A549 (cell line): ENCODE data around the gene ZNF132. TPM values are rescaled to one million over a fixed set of nuclear protein-coding genes. Genes with fewer than 3 reads are reported as not detected.

Experiments
- ATAC-seq, 2 experiments: fragments of 200-7000 bp in 1 of 2; fragments of >200 bp in 1 of 2; cut with Nextera tagmentation in 1 of 2; cut with Tn5 transposase in 1 of 2; 3 replicates each; pipeline versions ENCODE4 v1.8.0 to v1.9.1; 2018 to 2020; ENCODE audit warnings: mild to moderate bottlenecking in 1 of 2, moderate library complexity in 1 of 2
- CTCF ChIA-PET: fragments of 300-600 bp; sonication (Branson Sonifier 250); formaldehyde crosslinking; extraction: SDS; loops from one replicate; lab custom pipeline; 2021; ENCODE audit warnings: antibody characterized with exemption, inconsistent platforms; lab: Yijun Ruan, JAX
- POLR2A ChIA-PET: fragments of 350-600 bp; formaldehyde crosslinking; extraction: SDS; loops from one replicate; lab custom pipeline; 2021; ENCODE audit warnings: antibody characterized with exemption, inconsistent platforms; lab: Yijun Ruan, JAX
- DNase-seq, 2 experiments: peaks; one replicate each; pipeline versions ENCODE4 v3.0.0 to v3.0.0-alpha.2; 2011 to 2016; ENCODE audit warnings: low read depth in 1 of 2, low spot score in 1 of 2
- FAIRE-seq: peaks from 2 replicates; lab custom pipeline; 2011; peaks lifted over from hg19 to GRCh38; lab: Jason Lieb, UNC
- H3K27ac ChIP-seq, 2 experiments: fragments of >200 bp; sonication (Bioruptor Twin); formaldehyde crosslinking; 3 replicates each; pipeline ENCODE4 v1.5.1; 2016 to 2017
- H3K4me1 ChIP-seq: fragments of >200 bp; sonication (Bioruptor Twin); formaldehyde crosslinking; 3 replicates; pipeline ENCODE4 v1.6.1; 2016
- H3K4me2 ChIP-seq: fragments of >200 bp; sonication (Bioruptor Twin); formaldehyde crosslinking; 3 replicates; pipeline ENCODE4 v1.6.1; 2016
- H3K4me3 ChIP-seq: fragments of >200 bp; sonication (Bioruptor Twin); formaldehyde crosslinking; 3 replicates; pipeline ENCODE4 v1.5.1; 2016
- H3K9me3 ChIP-seq: fragments of >200 bp; sonication (Bioruptor Twin); formaldehyde crosslinking; 3 replicates; pipeline ENCODE4 v1.6.1; 2016
- ATOH8 ChIP-seq: fragments of 250-450 bp; sonication (Bioruptor Pico); IDR thresholded peaks from 2 replicates; pipeline ENCODE4 v1.5.0; 2020; ENCODE audit warnings: low read depth, mild to moderate bottlenecking, moderate library complexity
- BHLHE40 ChIP-seq: IDR thresholded peaks from 2 replicates; pipeline ENCODE4 v1.6.1; 2012; ENCODE audit warnings: low read depth, low read length, inconsistent platforms
- CBX2 ChIP-seq: fragments of 200-600 bp; sonication (generic); IDR thresholded peaks from 2 replicates; pipeline ENCODE4 v1.6.1; 2016; ENCODE audit warnings: low read depth, mild to moderate bottlenecking, borderline replicate concordance
- CEBPB ChIP-seq, 2 experiments: fragments of >200 bp in 1 of 2; sonication (Bioruptor Twin) in 1 of 2; formaldehyde crosslinking in 1 of 2; IDR thresholded peaks; 2 replicates each; pipeline ENCODE4 v1.6.1; 2012 to 2016
- CHD4 ChIP-seq: fragments of 200-600 bp; sonication (generic); IDR thresholded peaks from 2 replicates; pipeline ENCODE4 v1.6.1; 2016; ENCODE audit warnings: antibody characterized with exemption, mild to moderate bottlenecking, borderline replicate concordance
- ESRRA ChIP-seq: fragments of 150-350 bp; IDR thresholded peaks from 2 replicates; pipeline ENCODE4 v1.6.1; 2014; ENCODE audit warnings: mild to moderate bottlenecking, low read length, borderline replicate concordance
- FOSB ChIP-seq: fragments of 250-450 bp; sonication (Bioruptor Pico); IDR thresholded peaks from 2 replicates; pipeline ENCODE4 v1.5.0; 2020; ENCODE audit warnings: mild to moderate bottlenecking, moderate library complexity
- FOSL2 ChIP-seq, 2 experiments: fragments of 450-650 bp in 1 of 2; fragments of >200 bp in 1 of 2; sonication (Bioruptor Twin) in 1 of 2; formaldehyde crosslinking; IDR thresholded peaks; 2 replicates each; pipeline versions ENCODE4 v1.5.0 to v1.6.1; 2016 to 2020; ENCODE audit warnings: mild to moderate bottlenecking in 1 of 2, moderate library complexity in 1 of 2
- HOXB13 ChIP-seq: fragments of 250-450 bp; sonication (Bioruptor Pico); IDR thresholded peaks from 2 replicates; pipeline ENCODE4 v1.5.0; 2020; ENCODE audit warnings: low read depth, mild to moderate bottlenecking, moderate library complexity
- HOXB5 ChIP-seq: fragments of 250-450 bp; sonication (Bioruptor Pico); IDR thresholded peaks from 2 replicates; pipeline ENCODE4 v1.5.0; 2020; ENCODE audit warnings: mild to moderate bottlenecking, moderate library complexity
- MAX ChIP-seq: IDR thresholded peaks from 2 replicates; pipeline ENCODE4 v1.6.1; 2012
- POLR2AphosphoS2 ChIP-seq: conservative IDR thresholded peaks from 2 replicates; pipeline ENCODE4 v1.6.1; 2012; ENCODE audit warnings: low read length, improper control_type of control experiment, inconsistent platforms
- RCOR1 ChIP-seq: fragments of 150-350 bp; IDR thresholded peaks from 2 replicates; pipeline ENCODE4 v1.6.1; 2014; ENCODE audit warnings: antibody characterized with exemption, low read length, low read depth
- REST ChIP-seq: fragments of 200-600 bp; sonication (generic); IDR thresholded peaks from 2 replicates; pipeline ENCODE4 v1.6.1; 2016; ENCODE audit warnings: antibody characterized with exemption, mild to moderate bottlenecking, moderate library complexity
- RFX5 ChIP-seq: fragments of 450-650 bp; IDR thresholded peaks from 2 replicates; pipeline ENCODE4 v1.7.1; 2014; ENCODE audit warnings: antibody characterized with exemption, mild to moderate bottlenecking, moderate library complexity
- RNF2 ChIP-seq: fragments of 200-600 bp; sonication (generic); IDR thresholded peaks from 2 replicates; pipeline ENCODE4 v1.6.1; 2016; ENCODE audit warnings: low read depth, mild to moderate bottlenecking, antibody characterized with exemption, moderate library complexity, borderline replicate concordance
- SREBF2 ChIP-seq: fragments of 450-650 bp; IDR thresholded peaks from 2 replicates; pipeline ENCODE4 v1.6.1; 2014; ENCODE audit warnings: mild to moderate bottlenecking, moderate library complexity
- ZC3H11A ChIP-seq: fragments of 450-650 bp; IDR thresholded peaks from 2 replicates; pipeline ENCODE4 v1.6.1; 2014; ENCODE audit warnings: antibody characterized with exemption, mild to moderate bottlenecking
- ZNF302 ChIP-seq: fragments of 250-450 bp; sonication (Bioruptor Pico); IDR thresholded peaks from 2 replicates; pipeline ENCODE4 v1.9.0; 2021; ENCODE audit warnings: inconsistent platforms, mild to moderate bottlenecking, moderate library complexity
- WGBS: methylation state at CpG from one replicate; pipeline ENCODE4 v1.1.6; 2017; ENCODE audit errors: missing lambda C conversion rate; 5-methylcytosine and 5-hydroxymethylcytosine counted together
- polyA plus RNA-seq, 4 experiments: library from polyadenylated mRNA; depleted of rRNA in 3 of 4; stranded (reverse); fragments of >200 nt; fragmentation: RNase III in 1 of 4; extraction: RNeasy Plus Mini Kit Qiagen cat#74134 plus additional on column Dnase treatment in 1 of 4; gene quantifications; 2 replicates in 3 of 4; 3 replicates in 1 of 4; pipeline ENCODE4 v1.2.3, GENCODE V29; 2011 to 2017
- TF ChIP-seq, protein P1 (sequence below): fragments of >200 bp; sonication (Bioruptor Twin); formaldehyde crosslinking; IDR thresholded peaks from 2 replicates; pipeline ENCODE4 v1.6.1; 2016

Gene ZNF132
- polyA plus RNA-seq, 2 of the 4 experiments (the other 2 are of a cell fraction): 0.05 to 0.16 TPM

DNA sequence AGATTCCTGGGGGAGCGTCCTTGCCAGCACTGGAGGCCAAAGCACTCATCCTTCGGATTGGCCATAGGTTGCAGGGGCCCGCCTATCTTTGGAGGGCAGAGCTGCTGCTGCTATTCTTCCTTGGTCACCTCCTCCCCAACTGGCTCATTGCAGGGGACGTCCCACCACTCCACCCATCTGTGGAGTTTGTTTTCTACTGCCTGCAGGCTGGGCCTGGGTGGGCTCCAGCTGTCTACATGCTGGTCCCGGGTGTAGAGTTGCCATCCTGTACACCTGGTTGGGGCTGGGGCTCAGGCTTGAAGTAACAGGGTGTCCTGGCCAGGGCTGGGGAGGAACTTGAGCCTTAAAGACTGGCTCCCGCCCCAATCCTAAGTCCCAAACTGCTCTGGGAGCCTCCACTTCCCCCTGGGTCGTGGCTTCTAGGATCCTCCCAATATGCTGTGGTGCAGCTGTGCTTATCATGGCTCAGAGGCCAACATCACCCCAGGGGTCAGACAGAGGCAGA is 42.4 kb downstream of the ZNF132 start (continued):
- TF ChIP-seq POLR2AphosphoS2: no peak
- TF ChIP-seq BHLHE40: no peak
- no peak for TF ChIP-seq HOXB5

DNA sequence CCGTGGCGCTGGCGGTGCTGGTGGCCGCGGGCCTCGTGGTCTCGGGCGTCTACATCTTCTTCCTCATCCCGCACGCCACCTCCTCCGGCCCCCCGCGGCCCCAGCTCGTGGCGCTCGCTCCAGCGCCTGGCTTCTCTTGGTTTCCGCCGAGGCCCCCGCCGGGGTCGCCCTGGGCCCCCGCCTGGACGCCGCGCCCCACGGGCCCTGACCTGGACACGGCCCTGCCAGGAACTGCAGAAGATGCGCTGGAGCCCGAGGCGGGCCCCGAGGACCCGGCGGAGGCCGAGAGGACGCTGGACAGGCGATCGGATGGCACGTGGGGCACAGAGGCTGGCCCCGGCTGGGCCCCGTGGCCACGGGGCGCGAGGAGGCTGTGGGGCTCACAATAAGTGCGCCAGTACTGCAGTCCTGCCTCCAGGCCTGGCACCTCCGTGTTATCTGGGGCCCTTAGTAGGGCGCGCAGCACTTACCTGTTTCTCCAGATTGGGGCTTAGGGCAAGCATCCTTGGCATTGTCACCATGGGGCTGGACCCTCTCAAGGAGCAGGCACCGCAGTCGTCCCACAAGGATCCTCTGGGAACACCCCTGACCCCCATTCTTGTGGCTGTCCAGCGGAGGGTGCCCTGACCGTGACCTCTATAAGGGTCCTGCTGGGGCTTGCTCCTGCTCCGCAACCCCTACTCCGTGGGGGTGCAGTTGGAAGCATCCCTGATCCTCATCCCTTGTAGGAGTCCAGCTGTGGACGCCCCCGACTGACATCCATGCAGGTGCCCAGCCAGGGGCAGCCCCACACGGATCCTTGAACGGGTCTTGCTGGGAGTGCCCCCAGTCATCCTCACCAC is 43.0 kb downstream of the ZNF132 start:
- Histone ChIP-seq H3K4me2 (no peak overlapping the region), H3K4me3 (no peak overlapping the region), H3K4me1 (peaks cover 30% of the 10 kb centered on the region), H3K27ac (no peak overlapping the region), H3K9me3 (no peaks in the 10 kb centered on the region)
- no peak for DNase-seq
- CTCF ChIA-PET: interaction anchor here (0.9 kb wide), 1 partner anchor 123 kb away, joined by 3 read pairs; the partner anchor contains the start of gene ZBTB45
- FAIRE-seq: no peak
- 95% methylated on average over 50 of the region's 58 CpGs for WGBS
- ATAC-seq: no peak; a peak in 1 of 6 replicates
- TF ChIP-seq REST: no peak
- TF ChIP-seq ZC3H11A: no peak
- TF ChIP-seq CEBPB (IDR thresholded peaks at IDR 0.05): no peak
- TF ChIP-seq RNF2: no peak
- no peak for TF ChIP-seq FOSL2 (IDR thresholded peaks at IDR 0.05)
- no peak for TF ChIP-seq FOSL2 (CRISPR knock-in tag; IDR thresholded peaks at IDR 0.05)
- TF ChIP-seq MAX: no peak
- TF ChIP-seq ATOH8 (CRISPR knock-in tag): no peak
- TF ChIP-seq HOXB13 (CRISPR knock-in tag): no peak
- TF ChIP-seq CHD4: no peak
- TF ChIP-seq RCOR1: no peak
- no peak for TF ChIP-seq ZNF302 (CRISPR knock-in tag)
- no peak for TF ChIP-seq ESRRA
- no peak for TF ChIP-seq SREBF2
- TF ChIP-seq CBX2: no peak
- TF ChIP-seq FOSB (CRISPR knock-in tag): no peak
- no peak for TF ChIP-seq BHLHE40
- TF ChIP-seq, protein P1, sequence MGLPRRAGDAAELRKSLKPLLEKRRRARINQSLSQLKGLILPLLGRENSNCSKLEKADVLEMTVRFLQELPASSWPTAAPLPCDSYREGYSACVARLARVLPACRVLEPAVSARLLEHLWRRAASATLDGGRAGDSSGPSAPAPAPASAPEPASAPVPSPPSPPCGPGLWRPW: no peak
- TF ChIP-seq RFX5: no peak
- TF ChIP-seq, all 56 proteins: peak for 0
- POLR2A ChIA-PET: no interaction called here
